ENCODE measurements around the gene CYP4F22.
A peak's percentile ranks its signal among the peaks of the same experiment; 100 is the strongest.
"Not testable (repeated sequence)": the region's sequence is repeated elsewhere in the genome, so short reads cannot be mapped to it uniquely, and the experiment has no call there.

CYP4F22 gene

GRCh38 chr19:15495151-15495550 is 13.2 kb upstream of the CYP4F22 start:
- no peak for DNase-seq

- DNase-seq: no peak
Measured at GRCh38 chr19:15498156-15498858, 10.0 kb upstream of the CYP4F22 start.

GRCh38 chr19:15498910-15499309 is 9.4 kb upstream of the CYP4F22 start:
- DNase-seq: no peak

- no peak for DNase-seq
Measured at GRCh38 chr19:15501596-15501995, 6.7 kb upstream of the CYP4F22 start.

GRCh38 chr19:15502264-15502663 is 6.1 kb upstream of the CYP4F22 start:
- no peak for DNase-seq

GRCh38 chr19:15506074-15506571 is 2.2 kb upstream of the CYP4F22 start:
- peak; percentile 34 for DNase-seq

- no peak for DNase-seq
Measured at GRCh38 chr19:15507068-15508034, 974 bp upstream of the CYP4F22 start.

- DNase-seq: no peak
Measured at GRCh38 chr19:15511671-15512424, 3.5 kb downstream of the CYP4F22 start.

GRCh38 chr19:15515227-15515625 is 6.9 kb downstream of the CYP4F22 start:
- DNase-seq: not testable (repeated sequence)

GRCh38 chr19:15516363-15516762 is 8.0 kb downstream of the CYP4F22 start:
- DNase-seq: no peak

- no peak for DNase-seq
Measured at GRCh38 chr19:15517778-15518177, 9.5 kb downstream of the CYP4F22 start.

- DNase-seq: no peak
Measured at GRCh38 chr19:15519433-15519976, 11.2 kb downstream of the CYP4F22 start.

GRCh38 chr19:15524781-15525180 is 16.5 kb downstream of the CYP4F22 start:
- no peak for DNase-seq

- no peak for DNase-seq
Measured at GRCh38 chr19:15525291-15525690, 17.0 kb downstream of the CYP4F22 start.

- DNase-seq: no peak
Measured at GRCh38 chr19:15526408-15526807, 18.1 kb downstream of the CYP4F22 start.

- no peak for DNase-seq
Measured at GRCh38 chr19:15527705-15528104, 19.4 kb downstream of the CYP4F22 start.

- peak; percentile 20 for DNase-seq
Measured at GRCh38 chr19:15529774-15530372, 21.5 kb downstream of the CYP4F22 start.

GRCh38 chr19:15532779-15533521 is 24.6 kb downstream of the CYP4F22 start:
- DNase-seq: peak; percentile 88

GRCh38 chr19:15533522-15533830 is 25.2 kb downstream of the CYP4F22 start:
- not testable (repeated sequence) for DNase-seq

GRCh38 chr19:15534957-15535864 is 26.9 kb downstream of the CYP4F22 start:
- DNase-seq: no peak

- no peak for DNase-seq
Measured at GRCh38 chr19:15536350-15536749, 28.0 kb downstream of the CYP4F22 start.
